Islet of Langerhans (tissue), 1 donor: Measurements from ENCODE around the gene G3BP2.
"Not testable (repeated sequence)": the region's sequence is repeated elsewhere in the genome, so short reads cannot be mapped to it uniquely, and the experiment has no call there.

ENCODE experiments used
- FAIRE-seq: peaks from one replicate; lab custom pipeline; 2011; peaks lifted over from hg19 to GRCh38; lab: Jason Lieb, UNC

G3BP2 gene

DNA sequence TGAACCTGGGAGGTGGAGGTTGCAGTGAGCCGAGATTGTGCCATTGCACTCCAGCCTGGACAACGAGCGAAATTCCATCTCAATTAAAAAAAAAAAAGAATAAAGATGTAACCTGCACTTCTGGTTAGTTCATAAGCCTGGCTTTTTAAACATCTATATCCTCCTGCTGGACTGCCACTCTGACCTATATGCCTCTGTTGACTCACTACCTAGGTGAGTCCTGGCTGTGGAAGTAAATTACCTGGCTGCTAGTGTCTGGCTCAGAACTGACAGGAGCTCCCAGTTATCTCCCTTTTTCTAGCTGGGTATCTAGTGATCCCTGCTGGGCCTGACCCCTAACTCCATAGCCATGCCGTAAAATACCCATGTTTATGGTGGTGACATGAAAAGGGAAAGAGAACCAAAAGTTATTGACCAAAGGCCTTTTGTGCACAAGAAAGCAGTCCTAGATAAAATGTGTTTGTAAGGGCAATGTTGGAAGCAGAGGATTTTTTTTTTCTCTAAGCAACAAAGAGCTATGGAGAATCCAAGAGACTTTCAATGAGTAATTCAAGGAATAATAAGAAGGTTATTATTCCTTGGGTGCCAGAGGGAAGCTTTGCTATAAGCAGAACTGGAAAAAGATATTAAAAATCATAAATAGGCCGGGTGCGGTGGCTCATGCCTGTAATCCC is 10.4 kb upstream of the G3BP2 start:
- FAIRE-seq: no peak

- FAIRE-seq: no peak
Observed at GRCh38 chr4:75679876-75680575, 6.8 kb upstream of the G3BP2 start.

DNA sequence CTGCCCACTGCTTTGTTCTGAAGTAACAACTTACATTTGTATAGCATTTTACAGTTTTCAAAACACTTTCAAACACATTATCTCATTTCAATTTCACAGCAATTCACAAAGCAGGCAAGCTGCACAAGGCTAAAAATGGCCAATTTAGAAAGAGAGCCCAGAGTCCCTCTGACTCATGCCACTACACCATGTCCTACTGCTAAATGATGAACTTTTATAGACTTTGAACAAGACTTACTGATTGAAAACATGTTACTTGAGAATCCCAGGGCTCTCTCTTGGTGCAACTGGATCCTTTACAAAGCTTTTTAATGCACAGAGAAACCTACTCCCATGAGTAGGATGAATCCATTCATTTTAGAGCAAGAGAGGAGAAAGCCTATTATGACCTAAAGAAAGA is 5.8 kb upstream of the G3BP2 start:
- no peak for FAIRE-seq

DNA sequence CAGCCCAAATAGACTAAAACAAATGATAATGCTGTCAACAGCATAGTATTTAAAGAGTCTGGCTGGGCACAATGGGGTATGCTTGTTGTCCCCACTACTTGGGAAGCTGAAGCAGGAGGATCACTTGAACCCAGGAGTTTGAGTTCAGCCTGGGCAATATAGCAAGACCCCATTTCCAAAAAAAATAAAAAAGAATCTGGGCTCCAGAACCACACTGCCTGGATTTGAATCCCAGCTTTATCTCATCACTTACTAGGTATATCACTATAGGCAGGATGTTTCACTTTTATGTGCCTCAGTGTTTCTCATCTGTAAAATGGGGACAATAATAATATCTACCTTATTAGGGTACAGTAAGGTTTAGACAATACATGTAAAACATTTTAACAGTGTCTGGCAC is 5.3 kb upstream of the G3BP2 start:
- FAIRE-seq: no peak

DNA sequence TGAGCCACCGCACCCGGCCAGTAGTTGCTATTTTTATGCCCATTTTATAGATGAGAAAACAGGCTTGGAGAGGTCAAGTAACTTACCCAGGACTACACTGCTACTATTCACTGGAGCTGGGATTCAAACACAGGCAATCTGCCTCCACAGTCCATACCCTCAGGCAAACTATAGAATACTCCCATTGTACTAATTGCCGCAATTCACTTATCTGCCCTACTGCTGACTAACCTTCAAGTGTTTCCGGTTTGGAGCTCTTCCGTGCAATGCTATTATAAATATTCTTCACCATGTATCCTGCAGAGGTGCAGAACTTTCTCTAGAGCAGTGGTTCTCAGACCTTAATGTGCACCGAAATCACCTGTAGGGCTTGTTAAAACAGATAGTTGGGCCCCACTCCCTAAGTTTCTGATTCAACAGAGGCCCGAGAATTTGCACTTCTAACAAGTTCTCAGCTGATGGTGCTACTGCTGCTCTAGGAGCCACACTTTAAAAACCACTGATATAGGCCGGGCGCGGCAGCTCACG is 1.9 kb upstream of the G3BP2 start:
- FAIRE-seq: no peak

DNA sequence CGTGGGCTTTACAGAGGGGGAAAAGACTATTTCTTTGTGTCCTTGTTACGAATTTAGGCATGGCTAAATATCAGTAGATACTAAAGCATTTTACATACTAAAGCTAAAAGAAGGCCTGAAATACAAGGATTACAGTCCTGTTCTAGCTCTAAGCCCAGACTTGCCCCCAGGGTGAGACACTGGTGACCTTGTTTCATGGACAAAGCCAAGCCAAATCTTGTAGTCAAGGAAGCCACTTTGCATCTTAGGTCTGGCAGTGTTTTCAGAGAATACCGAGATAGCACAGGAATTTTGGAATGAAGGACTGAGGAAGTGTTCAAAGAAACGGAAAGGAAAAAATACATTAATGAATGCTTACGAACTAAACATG is 733 bp upstream of the G3BP2 start:
- peak; percentile 43 for FAIRE-seq

- FAIRE-seq: no peak
Observed at GRCh38 chr4:75672461-75673026, 667 bp downstream of the G3BP2 start.

DNA sequence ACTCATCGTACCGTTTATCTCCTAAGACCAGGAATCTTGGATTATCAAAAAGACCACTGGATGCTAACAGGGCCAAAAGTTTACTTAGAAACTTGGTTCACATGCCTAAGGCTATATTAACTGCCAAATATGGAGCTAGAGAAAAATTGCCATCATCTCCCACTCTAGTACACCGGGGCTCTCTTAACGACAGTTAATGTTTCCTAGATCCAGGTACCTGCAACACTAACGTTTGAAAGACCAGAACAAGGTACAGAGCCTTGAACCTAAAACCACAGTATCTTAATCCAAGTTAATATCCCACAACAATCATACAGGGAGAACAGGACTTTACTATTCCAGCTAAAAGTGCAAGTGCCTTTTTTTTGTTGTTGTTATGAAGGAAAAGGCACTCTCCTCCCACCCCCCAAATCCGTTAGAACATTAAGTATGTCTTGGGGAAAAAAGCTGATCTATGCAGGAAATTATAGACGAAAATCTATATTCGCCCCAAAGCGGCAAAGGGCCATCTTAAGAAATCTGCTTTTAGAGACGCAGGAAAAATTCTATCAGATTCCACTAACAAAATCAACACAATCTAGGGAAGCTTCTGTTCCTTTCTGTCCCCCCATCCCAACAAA is 1.3 kb downstream of the G3BP2 start:
- no peak for FAIRE-seq

- no peak for FAIRE-seq
Observed at GRCh38 chr4:75668596-75668995, 4.6 kb downstream of the G3BP2 start.

- FAIRE-seq: not testable (repeated sequence)
Observed at GRCh38 chr4:75667636-75668035, 5.6 kb downstream of the G3BP2 start.

- no peak for FAIRE-seq
Observed at GRCh38 chr4:75666299-75666698, 6.9 kb downstream of the G3BP2 start.

- not testable (repeated sequence) for FAIRE-seq
Observed at GRCh38 chr4:75664604-75665003, 8.6 kb downstream of the G3BP2 start.

GRCh38 chr4:75662626-75663025 is 10.6 kb downstream of the G3BP2 start:
- no peak for FAIRE-seq

GRCh38 chr4:75660491-75660890 is 12.7 kb downstream of the G3BP2 start:
- FAIRE-seq: no peak

DNA sequence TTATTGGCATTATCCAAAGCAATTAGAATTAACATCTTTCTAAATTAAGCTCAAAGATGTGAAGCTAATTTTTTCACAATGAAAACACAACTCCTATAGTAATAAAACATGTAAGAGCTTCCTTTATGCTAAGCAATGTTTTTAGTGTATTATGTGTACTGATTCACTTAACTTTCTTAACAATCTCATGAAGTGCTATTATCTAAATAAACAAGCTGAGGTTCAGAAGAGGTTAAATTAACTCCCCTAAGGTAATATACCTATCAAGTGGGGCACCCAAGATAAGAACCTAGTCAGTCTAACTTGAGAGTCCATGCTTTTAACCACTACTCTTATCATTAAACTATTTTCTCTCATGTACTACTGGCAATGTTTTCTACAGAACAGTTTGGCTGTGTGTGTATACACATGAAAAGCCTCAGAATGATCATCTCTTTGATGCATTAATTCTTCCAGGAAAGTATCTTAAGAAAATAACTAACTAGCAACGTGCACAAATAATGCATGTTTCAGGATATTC is 13.6 kb downstream of the G3BP2 start:
- peak; percentile 24 for FAIRE-seq

DNA sequence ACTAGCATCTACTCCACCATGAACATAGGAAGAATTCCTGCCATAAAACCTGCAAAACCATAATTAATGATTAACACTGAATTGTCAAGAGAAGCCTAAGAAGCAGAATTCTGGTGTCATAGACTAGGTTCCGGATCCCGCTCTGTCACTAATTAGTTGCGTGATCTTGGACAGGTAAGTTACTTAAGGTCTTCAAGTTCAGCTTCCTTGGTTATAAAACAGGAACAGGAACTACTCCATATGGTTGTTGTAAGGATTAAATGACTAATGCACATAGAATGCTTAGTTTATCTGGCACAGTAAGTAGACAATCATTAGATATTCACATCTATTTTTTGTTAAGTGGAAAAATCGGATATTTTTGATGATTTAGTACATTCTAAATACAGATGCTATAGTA is 14.3 kb downstream of the G3BP2 start:
- no peak for FAIRE-seq

- FAIRE-seq: no peak
Observed at GRCh38 chr4:75655562-75655961, 17.6 kb downstream of the G3BP2 start.

DNA sequence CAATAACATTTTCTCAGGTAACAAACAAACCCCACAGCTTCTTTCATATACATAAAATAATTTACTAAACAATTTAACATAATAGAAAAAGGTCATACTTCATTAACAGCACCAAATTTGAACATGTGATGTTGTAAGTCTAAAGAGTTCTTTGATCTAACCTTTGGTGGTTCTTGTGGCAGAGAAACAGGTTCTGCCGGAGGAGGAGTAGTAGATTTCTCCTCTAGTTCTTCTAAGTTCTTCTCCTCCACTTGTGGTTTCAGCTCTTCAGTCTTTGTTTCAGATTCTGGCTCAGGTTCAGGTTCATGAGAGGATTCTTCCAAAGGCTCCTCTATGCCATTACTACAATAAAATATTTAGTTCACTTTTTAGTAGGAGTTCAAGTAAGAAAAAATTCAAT is 18.3 kb downstream of the G3BP2 start:
- FAIRE-seq: no peak

GRCh38 chr4:75653845-75654503 is 19.2 kb downstream of the G3BP2 start:
- peak; percentile 83 for FAIRE-seq

- FAIRE-seq: no peak
Observed at GRCh38 chr4:75644095-75644494, 29.1 kb downstream of the G3BP2 start.

DNA sequence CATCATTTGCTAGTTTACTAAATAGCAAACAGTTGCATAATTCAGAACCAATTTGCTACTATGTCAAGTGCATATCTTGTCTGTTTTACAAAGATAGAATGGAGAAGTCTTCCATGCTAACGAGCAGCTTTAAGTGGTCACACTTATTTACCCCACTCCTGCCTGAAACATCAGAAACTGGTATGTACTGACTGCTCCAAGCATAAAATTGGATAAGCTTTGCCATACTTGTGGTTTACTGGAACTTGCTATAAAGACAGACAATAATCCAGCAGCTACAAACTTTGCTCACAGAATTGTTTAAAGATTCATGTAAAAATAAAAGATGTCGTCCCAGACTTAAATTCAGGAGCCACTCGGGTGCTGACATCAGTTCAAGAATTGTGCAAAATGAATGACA is 29.6 kb downstream of the G3BP2 start:
- no peak for FAIRE-seq

GRCh38 chr4:75639124-75639695 is 34.0 kb downstream of the G3BP2 start:
- FAIRE-seq: no peak
